CD8-positive, alpha-beta memory T cell (primary cell): ENCODE measurements around the gene RAB31. TPM values are rescaled to one million over a fixed set of nuclear protein-coding genes. Genes with fewer than 3 reads are reported as not detected.

ENCODE experiments used
- CTCF ChIA-PET: fragments of 350-600 bp; sonication (Branson Sonifier 250); formaldehyde crosslinking; loops from one replicate; lab custom pipeline; 2021; ENCODE audit warnings: antibody characterized with exemption; lab: Charles Lee
- POLR2A ChIA-PET: fragments of 350-600 bp; sonication (Branson Sonifier 250); formaldehyde crosslinking; loops from one replicate; lab custom pipeline; 2021; ENCODE audit warnings: antibody characterized with exemption; lab: Charles Lee
- DNase-seq, 5 donors: peaks; one replicate each; pipeline versions ENCODE4 v3.0.0 to v3.0.0-alpha.2; 2020 to 2022; ENCODE audit warnings: mixed read lengths in 1 of 5
- H3K27ac ChIP-seq: one replicate; pipeline ENCODE4 v1.7.0; 2013; ENCODE audit warnings: low read depth, mild to moderate bottlenecking, low read length, moderate library complexity
- H3K27me3 ChIP-seq: 2 replicates; pipeline ENCODE4 v1.7.0; 2013; ENCODE audit warnings: low read length, mild to moderate bottlenecking; ENCODE audit not compliant: insufficient read depth, poor library complexity, severe bottlenecking
- H3K36me3 ChIP-seq: 2 replicates; pipeline ENCODE4 v1.7.0; 2013; ENCODE audit warnings: mild to moderate bottlenecking, low read length, moderate library complexity; ENCODE audit not compliant: insufficient read depth
- H3K4me1 ChIP-seq: 2 replicates; pipeline ENCODE4 v1.7.0; 2013; ENCODE audit warnings: mild to moderate bottlenecking, low read length, moderate library complexity; ENCODE audit not compliant: insufficient read depth
- H3K4me3 ChIP-seq: 2 replicates; pipeline ENCODE4 v1.7.0; 2013; ENCODE audit warnings: mild to moderate bottlenecking, low read length
- H3K9me3 ChIP-seq: 2 replicates; pipeline ENCODE4 v1.7.0; 2013; ENCODE audit warnings: mild to moderate bottlenecking, low read length
- H3K27ac Mint-ChIP-seq, 8 donors: one replicate each; pipeline ENCODE4 v1.8.0; 2020 to 2021; ENCODE audit warnings: mixed read lengths in 8 of 8, mild to moderate bottlenecking in 6 of 8, inconsistent platforms in 3 of 8, moderate library complexity in 3 of 8
- H3K27me3 Mint-ChIP-seq, 2 donors: one replicate each; pipeline ENCODE4 v1.8.0; 2020 to 2021; ENCODE audit warnings: mixed read lengths in 2 of 2, mild to moderate bottlenecking in 1 of 2, moderate library complexity in 1 of 2
- H3K36me3 Mint-ChIP-seq, 3 donors: one replicate each; pipeline ENCODE4 v1.8.0; 2020 to 2021; ENCODE audit warnings: mixed read lengths in 3 of 3, inconsistent platforms in 1 of 3, mild to moderate bottlenecking in 1 of 3
- H3K4me1 Mint-ChIP-seq, 3 donors: one replicate each; pipeline ENCODE4 v1.8.0; 2020 to 2021; ENCODE audit warnings: mixed read lengths in 3 of 3, inconsistent platforms in 1 of 3, mild to moderate bottlenecking in 1 of 3
- H3K4me3 Mint-ChIP-seq, 7 donors: one replicate each; pipeline ENCODE4 v1.8.0; 2020 to 2021; ENCODE audit warnings: mixed read lengths in 7 of 7, mild to moderate bottlenecking in 6 of 7, moderate library complexity in 4 of 7, inconsistent platforms in 2 of 7
- H3K9me3 Mint-ChIP-seq, 5 donors: one replicate each; pipeline ENCODE4 v1.8.0; 2020 to 2022; ENCODE audit warnings: mixed read lengths in 5 of 5, mild to moderate bottlenecking in 3 of 5, moderate library complexity in 2 of 5, inconsistent platforms in 1 of 5
- polyA plus RNA-seq: library from polyadenylated mRNA; unstranded; fragments of 300-500 nt; fragmentation: Illumina TruSeq; gene quantifications from one replicate; pipeline ENCODE4 v1.2.3, GENCODE V29; 2021
- total RNA-seq, 2 experiments: library from RNA; stranded (reverse); gene quantifications; one replicate each; pipeline ENCODE4 v1.2.3, GENCODE V29; 2021

The RAB31 gene
- total and polyA plus RNA-seq, 3 experiments from 2014 or later: 0.57 to 4.7 (median 1.1) TPM

DNA sequence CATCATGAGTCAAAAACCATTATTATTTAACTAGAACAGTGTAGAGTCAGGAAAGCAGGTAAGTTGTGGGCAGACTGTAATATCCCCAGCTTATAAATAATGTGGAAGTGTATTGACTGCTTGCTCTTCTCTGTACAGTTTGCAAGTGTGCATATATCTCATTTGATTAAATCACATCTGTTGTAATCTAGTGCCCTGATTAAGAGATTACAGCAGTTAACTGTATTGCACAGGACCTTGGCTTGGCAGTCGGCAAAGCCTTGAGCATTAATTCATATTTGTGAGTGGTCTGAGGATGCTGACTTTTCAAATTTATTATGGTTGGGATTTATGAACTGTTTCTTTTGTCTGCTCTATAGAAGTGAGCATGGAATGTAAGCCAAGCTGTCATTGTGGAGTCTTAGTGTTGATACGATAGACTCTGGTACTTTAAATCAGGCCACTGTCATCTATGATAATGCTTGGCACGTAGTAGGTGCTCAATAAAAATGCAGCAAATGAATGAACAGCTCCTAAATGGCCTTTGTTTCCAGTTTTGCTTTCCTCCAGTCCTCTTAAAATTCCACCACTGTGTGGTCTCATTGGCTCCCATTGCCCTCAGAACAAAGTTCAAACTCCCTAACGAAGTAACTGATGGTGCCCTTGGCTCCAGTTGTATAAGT, 48.3 kb downstream of the RAB31 start:
- peaks cover 0 to 4% (median 0%) of the 10 kb centered on the region in 3 donors for H3K4me1 Mint-ChIP-seq
- no peak overlapping the region for H3K27ac Mint-ChIP-seq
- Histone ChIP-seq H3K27ac (no peak overlapping the region), H3K4me1 (no peaks in the 10 kb centered on the region), H3K27me3 (no peaks in the 10 kb centered on the region), H3K4me3 (no peak overlapping the region), H3K36me3 (no peaks in the 10 kb centered on the region), H3K9me3 (no peaks in the 10 kb centered on the region)
- H3K9me3 Mint-ChIP-seq: peaks cover 0 to 2% (median 0%) of the 10 kb centered on the region in 5 donors
- no peak for DNase-seq
- H3K36me3 Mint-ChIP-seq: no peaks in the 10 kb centered on the region
- H3K27me3 Mint-ChIP-seq: peaks cover 15 to 20% of the 10 kb centered on the region in 2 donors
- ChIA-PET CTCF (no interaction called here), POLR2A (no interaction called here)
- H3K4me3 Mint-ChIP-seq: no peak overlapping the region

DNA sequence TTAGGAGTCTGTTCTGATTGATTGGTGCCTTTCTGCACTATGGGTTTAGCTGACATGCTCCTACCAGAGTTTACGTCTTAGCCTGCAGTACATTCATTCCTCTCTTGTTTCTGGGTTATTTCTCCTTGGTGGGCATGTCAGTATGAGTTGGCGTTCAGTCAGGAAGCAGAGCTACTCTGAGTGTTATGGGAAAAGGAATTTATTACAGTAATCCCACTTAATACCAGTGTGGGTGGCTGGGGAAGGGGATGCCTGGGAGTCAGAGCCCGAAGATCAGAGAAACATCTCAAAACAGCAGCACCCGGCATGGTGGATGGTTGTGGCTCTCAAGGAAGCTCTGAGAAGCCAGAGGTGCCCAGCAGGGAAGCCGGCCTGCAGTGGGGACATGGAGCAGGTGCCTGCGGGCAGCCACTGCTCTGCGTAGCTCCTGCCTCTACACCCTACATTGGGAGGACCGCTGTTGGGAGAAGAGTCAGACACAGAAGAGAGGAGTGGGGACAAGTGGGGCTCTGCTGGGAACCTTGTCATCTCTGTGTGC, 48.9 kb downstream of the RAB31 start:
- ChIA-PET CTCF (no interaction called here), POLR2A (no interaction called here)
- H3K27ac Mint-ChIP-seq: no peak overlapping the region
- no peak overlapping the region for H3K4me3 Mint-ChIP-seq
- H3K36me3 Mint-ChIP-seq: no peaks in the 10 kb centered on the region
- Histone ChIP-seq H3K4me3 (no peak overlapping the region), H3K9me3 (no peaks in the 10 kb centered on the region), H3K27me3 (no peaks in the 10 kb centered on the region), H3K27ac (no peak overlapping the region), H3K36me3 (no peaks in the 10 kb centered on the region), H3K4me1 (no peaks in the 10 kb centered on the region)
- H3K9me3 Mint-ChIP-seq: peaks cover 0 to 2% (median 0%) of the 10 kb centered on the region in 5 donors
- H3K27me3 Mint-ChIP-seq: peaks cover 16 to 20% of the 10 kb centered on the region in 2 donors
- DNase-seq: no peak
- peaks cover 0 to 4% (median 0%) of the 10 kb centered on the region in 3 donors for H3K4me1 Mint-ChIP-seq

DNA sequence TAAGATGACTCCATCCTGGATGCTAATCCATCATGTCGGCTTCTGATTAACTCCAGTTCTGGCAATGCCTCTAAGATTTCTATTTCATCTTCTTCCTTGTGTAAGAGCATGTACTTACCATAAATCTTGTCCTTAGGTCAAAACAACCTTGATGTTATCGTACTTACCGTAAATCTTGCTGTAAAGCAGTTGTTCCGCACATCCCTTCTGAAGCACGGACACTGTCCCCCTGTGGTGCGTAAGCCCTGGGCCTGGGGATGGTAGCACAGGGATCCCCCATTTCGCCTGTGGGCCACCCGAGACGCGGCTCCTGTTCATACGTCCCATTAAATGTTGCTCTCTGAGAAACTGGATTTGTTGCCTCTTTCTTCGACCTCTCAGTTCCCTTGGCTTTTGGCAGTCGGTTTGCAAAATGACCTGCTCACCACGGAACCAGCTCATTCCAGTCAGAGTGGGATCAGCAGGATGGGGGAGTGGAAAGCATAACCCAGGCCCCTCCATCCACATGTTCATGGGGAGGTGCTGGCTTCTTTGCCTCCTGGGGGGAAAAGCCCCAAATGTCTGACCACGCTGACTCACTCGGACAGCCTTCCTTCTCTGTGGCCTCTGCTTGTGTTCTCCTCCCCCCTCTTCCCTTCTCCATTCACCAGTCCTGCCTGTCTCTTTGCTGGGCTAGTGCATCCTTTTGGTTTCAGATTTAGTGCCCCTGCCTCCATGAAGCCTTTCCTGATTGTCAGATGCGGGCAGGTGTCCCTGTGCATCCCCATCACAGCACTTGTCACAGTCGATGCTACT, 49.9 kb downstream of the RAB31 start:
- H3K4me1 ChIP-seq: no peaks in the 10 kb centered on the region
- H3K27me3 Mint-ChIP-seq: peaks cover 16 to 20% of the 10 kb centered on the region in 2 donors
- no peak overlapping the region for H3K4me3 ChIP-seq
- peak overlapping the region in 1 of 8 donors; percentile 23 for H3K27ac Mint-ChIP-seq
- ChIA-PET CTCF (no interaction called here), POLR2A (no interaction called here)
- H3K9me3 ChIP-seq: no peaks in the 10 kb centered on the region
- H3K9me3 Mint-ChIP-seq: peaks cover 0 to 2% (median 0%) of the 10 kb centered on the region in 5 donors
- peaks cover 0 to 4% (median 0%) of the 10 kb centered on the region in 3 donors for H3K4me1 Mint-ChIP-seq
- DNase-seq: no peak
- no peaks in the 10 kb centered on the region for H3K36me3 ChIP-seq
- H3K36me3 Mint-ChIP-seq: no peaks in the 10 kb centered on the region
- no peak overlapping the region for H3K27ac ChIP-seq
- no peaks in the 10 kb centered on the region for H3K27me3 ChIP-seq
- H3K4me3 Mint-ChIP-seq: peak overlapping the region in 1 of 7 donors; percentile 8

DNA sequence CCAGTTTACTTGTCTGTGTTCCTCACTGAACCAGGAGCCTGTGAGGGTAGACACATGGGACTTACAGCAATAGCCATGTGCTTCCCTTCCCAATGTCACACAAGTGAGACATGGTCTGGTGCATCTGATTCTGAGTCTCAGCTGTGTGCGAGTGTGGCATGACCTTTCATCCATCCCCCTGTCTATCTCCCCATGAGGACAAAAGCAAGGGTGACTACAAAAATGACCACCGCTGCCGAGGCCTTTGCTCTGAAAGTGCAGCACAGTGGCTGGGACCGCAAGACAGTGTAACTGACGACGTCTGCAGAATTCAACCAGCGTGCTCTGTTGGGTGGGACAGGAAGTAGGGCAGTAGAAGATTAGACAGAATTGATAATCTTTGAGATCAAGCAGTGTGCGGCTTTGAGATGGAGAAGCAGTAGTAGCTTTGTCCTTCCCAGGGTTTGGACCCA, 50.5 kb downstream of the RAB31 start:
- ChIA-PET CTCF (no interaction called here), POLR2A (no interaction called here)
- Mint-ChIP-seq H3K27ac (peak overlapping the region in 1 of 8 donors; percentile 23), H3K9me3 (peaks cover 0 to 2% (median 0%) of the 10 kb centered on the region in 5 donors), H3K27me3 (peaks cover 16 to 20% of the 10 kb centered on the region in 2 donors), H3K4me1 (peaks cover 0 to 4% (median 0%) of the 10 kb centered on the region in 3 donors), H3K4me3 (no peak overlapping the region), H3K36me3 (no peaks in the 10 kb centered on the region)
- Histone ChIP-seq H3K4me1 (no peaks in the 10 kb centered on the region), H3K27me3 (no peaks in the 10 kb centered on the region), H3K4me3 (no peak overlapping the region), H3K36me3 (no peaks in the 10 kb centered on the region), H3K27ac (no peak overlapping the region), H3K9me3 (no peaks in the 10 kb centered on the region)
- DNase-seq: no peak

DNA sequence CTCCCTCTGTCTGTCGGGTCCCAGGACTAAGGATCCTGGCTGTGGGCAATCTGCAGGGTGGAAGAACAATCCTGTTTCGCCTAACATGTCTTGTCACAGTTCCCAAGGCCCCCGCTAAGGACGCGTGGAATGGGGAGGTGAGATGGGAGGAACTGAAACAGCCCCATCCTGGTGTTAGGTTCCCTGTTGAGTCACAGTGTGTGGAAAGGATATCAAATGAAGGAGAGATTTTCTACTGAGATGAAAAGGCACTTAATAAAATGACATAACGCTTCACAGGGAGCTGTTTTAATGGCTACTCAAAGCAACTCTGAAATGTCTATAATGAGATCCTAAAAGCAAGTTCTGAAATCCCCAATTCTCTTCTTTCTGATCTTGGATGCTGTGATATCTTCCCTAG, 52.5 kb downstream of the RAB31 start:
- H3K9me3 ChIP-seq: no peaks in the 10 kb centered on the region
- Mint-ChIP-seq H3K27ac (no peak overlapping the region), H3K9me3 (peaks cover 0 to 2% (median 0%) of the 10 kb centered on the region in 5 donors), H3K36me3 (no peaks in the 10 kb centered on the region), H3K4me1 (peaks cover 0 to 4% (median 0%) of the 10 kb centered on the region in 3 donors), H3K4me3 (no peak overlapping the region), H3K27me3 (peaks cover 16 to 20% of the 10 kb centered on the region in 2 donors)
- H3K27ac ChIP-seq: no peak overlapping the region
- ChIA-PET CTCF (no interaction called here), POLR2A (no interaction called here)
- no peak overlapping the region for H3K4me3 ChIP-seq
- no peaks in the 10 kb centered on the region for H3K4me1 ChIP-seq
- no peak for DNase-seq
- no peaks in the 10 kb centered on the region for H3K27me3 ChIP-seq
- no peaks in the 10 kb centered on the region for H3K36me3 ChIP-seq

DNA sequence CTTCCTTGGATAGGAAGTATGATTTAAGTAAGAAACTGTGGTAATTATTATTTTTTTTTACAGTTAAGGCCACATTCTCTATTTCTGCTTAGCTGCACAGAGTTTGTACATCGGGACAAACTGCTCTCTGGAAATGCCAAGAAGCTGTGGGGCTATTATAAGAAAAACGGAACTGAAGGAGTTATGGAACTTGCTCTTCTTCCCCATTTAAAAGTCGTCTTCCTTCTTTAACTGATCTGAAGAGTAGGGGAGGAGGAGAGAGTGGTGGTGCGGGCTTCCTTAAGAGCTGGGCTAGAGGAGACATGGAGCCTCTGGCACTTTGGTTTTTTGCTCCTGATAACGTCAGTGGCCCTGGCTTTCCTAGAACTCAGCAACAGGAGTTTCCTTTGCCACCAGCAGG, 54.4 kb downstream of the RAB31 start:
- ChIA-PET POLR2A (no interaction called here), CTCF (no interaction called here)
- H3K27ac ChIP-seq: no peak overlapping the region
- H3K9me3 ChIP-seq: no peaks in the 10 kb centered on the region
- H3K27me3 ChIP-seq: no peaks in the 10 kb centered on the region
- peaks cover 0 to 2% (median 0%) of the 10 kb centered on the region in 5 donors for H3K9me3 Mint-ChIP-seq
- H3K27ac Mint-ChIP-seq: no peak overlapping the region
- H3K4me1 Mint-ChIP-seq: peaks cover 0 to 4% (median 0%) of the 10 kb centered on the region in 3 donors
- H3K36me3 Mint-ChIP-seq: no peaks in the 10 kb centered on the region
- DNase-seq: no peak
- H3K4me1 ChIP-seq: no peaks in the 10 kb centered on the region
- H3K27me3 Mint-ChIP-seq: peaks cover 13 to 20% of the 10 kb centered on the region in 2 donors
- no peaks in the 10 kb centered on the region for H3K36me3 ChIP-seq
- H3K4me3 ChIP-seq: no peak overlapping the region
- H3K4me3 Mint-ChIP-seq: no peak overlapping the region

DNA sequence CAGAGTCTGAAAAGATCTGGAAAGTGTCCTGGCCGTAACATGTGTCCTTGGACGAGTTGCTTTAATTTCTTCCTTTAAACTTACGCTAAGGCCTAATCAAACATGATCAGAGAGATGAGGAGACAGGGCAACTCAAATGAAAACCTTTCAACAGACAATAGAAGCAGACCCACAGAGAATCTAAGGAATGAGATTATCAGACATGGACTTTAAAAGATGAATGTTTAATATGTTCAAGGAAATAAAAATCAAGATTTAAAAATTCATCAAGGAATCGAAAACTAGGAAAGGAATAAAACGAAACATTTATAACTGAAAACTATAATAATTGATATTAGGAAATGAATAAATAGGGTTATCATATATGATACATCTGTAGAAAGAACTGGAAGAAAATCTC, 55.1 kb downstream of the RAB31 start:
- Mint-ChIP-seq H3K27me3 (peaks cover 9 to 20% of the 10 kb centered on the region in 2 donors), H3K4me1 (peaks cover 0 to 4% (median 0%) of the 10 kb centered on the region in 3 donors), H3K9me3 (peaks cover 0 to 2% (median 0%) of the 10 kb centered on the region in 5 donors), H3K36me3 (no peaks in the 10 kb centered on the region), H3K27ac (no peak overlapping the region), H3K4me3 (no peak overlapping the region)
- H3K27ac ChIP-seq: no peak overlapping the region
- ChIA-PET CTCF (no interaction called here), POLR2A (no interaction called here)
- H3K4me3 ChIP-seq: no peak overlapping the region
- H3K36me3 ChIP-seq: no peaks in the 10 kb centered on the region
- no peaks in the 10 kb centered on the region for H3K27me3 ChIP-seq
- H3K4me1 ChIP-seq: no peaks in the 10 kb centered on the region
- no peak for DNase-seq
- no peaks in the 10 kb centered on the region for H3K9me3 ChIP-seq

DNA sequence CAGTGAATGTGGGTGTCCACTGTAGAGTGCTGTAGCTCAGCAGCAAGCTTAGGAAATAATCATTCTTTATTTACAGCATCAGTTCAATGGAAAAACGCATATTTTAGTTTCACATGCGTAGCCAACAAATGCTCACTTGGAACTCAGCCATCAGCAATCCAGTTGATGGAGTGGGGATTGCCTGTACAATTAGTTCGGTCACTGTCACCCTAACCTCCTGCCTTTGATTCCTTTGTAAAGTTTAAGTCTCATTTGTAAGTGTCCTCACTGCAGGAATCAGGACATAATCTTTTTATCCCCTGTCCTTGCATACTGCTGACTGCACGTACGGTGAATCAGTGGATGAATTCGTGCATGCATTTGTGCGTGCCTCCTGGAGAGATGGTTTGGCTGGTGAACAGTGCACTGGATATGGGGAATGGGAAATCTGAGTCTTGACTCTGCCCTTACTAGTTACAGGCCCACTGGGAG, 55.9 kb downstream of the RAB31 start:
- H3K4me1 ChIP-seq: no peaks in the 10 kb centered on the region
- no peak overlapping the region for H3K27ac ChIP-seq
- no peak overlapping the region for H3K27ac Mint-ChIP-seq
- ChIA-PET POLR2A (no interaction called here), CTCF (no interaction called here)
- no peaks in the 10 kb centered on the region for H3K36me3 ChIP-seq
- H3K36me3 Mint-ChIP-seq: no peaks in the 10 kb centered on the region
- H3K4me1 Mint-ChIP-seq: peaks cover 0 to under 1% (median 0%) of the 10 kb centered on the region in 3 donors
- no peak for DNase-seq
- peaks cover 5 to 11% of the 10 kb centered on the region in 2 donors for H3K27me3 Mint-ChIP-seq
- no peaks in the 10 kb centered on the region for H3K9me3 ChIP-seq
- H3K4me3 Mint-ChIP-seq: no peak overlapping the region
- no peak overlapping the region for H3K4me3 ChIP-seq
- no peaks in the 10 kb centered on the region for H3K27me3 ChIP-seq
- peaks cover 0 to 2% (median 0%) of the 10 kb centered on the region in 5 donors for H3K9me3 Mint-ChIP-seq
